Measurements from ENCODE around the gene GARIN5B. TPM values are rescaled to one million over a fixed set of nuclear protein-coding genes. Genes with fewer than 3 reads are reported as not detected.
"Not testable (repeated sequence)": the region's sequence is repeated elsewhere in the genome, so short reads cannot be mapped to it uniquely, and the experiment has no call there.

Gene GARIN5B
- total RNA-seq, 1 donor from 2014 or later: not detected

DNA sequence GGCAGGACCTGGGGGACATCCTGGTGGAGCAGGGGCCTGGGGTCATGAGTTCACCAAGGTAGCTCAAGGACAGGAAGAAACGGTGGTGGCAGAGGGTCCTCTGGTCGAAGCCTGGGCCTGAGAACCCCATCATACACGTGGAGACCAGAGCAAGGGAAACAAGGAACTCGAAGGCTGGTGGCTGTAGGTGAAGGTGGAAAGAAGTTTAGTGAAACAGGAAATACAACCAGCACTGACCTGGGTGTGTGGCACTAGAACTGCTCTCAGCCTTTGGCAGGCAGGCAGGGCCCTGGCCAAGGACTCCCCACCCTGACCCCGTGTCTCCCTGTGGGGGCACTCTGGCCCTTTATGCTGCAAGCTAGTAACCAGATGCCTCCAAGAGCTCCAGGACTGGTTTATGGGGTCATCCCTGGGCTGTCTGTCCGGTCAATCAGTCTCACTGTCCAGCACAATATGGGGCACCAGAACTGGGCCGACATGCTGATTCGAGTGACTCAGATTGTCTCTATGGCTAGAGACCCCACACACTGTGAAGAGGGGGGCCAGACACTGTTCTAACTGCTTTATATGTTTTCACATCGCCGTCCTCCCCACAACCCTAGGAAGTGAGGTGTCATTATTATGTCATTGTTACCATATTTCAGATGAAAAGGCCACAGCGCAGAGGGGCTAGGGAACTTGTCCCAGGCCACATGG is 12.3 kb downstream of the GARIN5B start:
- no peak for DNase-seq (ENCODE audit: low spot score)

DNA sequence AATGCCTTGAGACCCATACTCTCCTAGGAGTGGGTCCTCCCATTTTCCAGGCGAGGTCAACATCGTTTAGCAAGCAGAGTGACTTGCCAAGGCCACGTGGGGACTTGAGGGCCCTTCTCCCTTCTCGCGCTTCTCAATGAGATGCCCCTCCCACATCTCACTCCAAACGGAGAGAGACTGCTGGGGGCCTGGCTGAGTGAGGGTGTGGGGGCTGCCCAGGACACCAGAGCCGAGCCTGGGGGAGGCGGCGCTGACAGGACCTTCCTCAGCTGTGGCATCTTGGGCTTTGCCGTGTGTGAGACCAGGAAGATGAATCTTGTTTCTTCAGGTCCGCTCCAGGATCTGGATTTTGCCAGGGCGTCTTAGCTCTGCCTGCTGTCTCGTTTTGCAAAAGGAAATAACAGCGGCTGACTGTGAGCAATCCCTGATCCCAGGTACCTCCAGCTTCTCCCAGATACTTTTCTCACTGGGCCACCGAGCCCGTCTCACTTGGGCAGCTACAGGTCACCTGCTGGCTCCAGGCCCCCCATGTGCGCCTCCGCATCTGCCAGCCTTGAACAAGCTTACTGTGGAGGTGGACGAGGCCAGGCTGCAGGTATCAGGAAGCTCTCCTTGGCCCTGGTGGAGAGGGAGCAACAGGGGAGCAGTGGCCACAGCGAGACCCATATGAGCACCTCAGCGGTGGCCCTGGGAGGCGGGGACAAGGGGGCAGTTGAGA is 14.6 kb downstream of the GARIN5B start:
- DNase-seq (ENCODE audit: low spot score): no peak

DNA sequence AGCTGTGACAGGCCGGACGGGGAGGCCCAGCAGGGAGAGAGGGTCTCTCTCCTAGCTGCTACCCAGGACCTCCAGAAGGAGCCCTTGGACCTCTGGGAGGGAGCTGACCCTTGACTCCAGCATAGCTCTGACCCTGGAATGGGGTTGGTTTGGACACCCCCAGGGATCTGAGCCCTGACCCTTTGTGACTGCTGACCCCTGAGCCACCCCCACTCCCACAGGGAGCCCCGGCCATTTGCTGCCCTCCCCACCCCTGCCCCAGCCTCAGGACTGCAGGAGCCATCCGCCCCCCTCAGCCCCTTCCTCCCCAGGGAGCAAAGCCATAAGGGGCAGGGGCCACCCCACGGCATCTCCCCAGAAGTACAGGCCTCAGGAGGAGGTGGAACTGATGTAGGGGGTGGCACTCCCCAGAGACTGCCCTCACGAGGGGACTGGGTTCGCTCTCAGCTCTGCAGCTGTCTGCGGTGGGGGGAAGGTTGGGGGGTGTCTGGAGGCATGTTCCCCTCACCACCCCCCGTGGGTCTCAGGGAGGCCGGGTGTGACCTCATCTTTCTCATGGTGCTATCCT is 15.5 kb downstream of the GARIN5B start:
- no peak for DNase-seq (ENCODE audit: low spot score)

DNA sequence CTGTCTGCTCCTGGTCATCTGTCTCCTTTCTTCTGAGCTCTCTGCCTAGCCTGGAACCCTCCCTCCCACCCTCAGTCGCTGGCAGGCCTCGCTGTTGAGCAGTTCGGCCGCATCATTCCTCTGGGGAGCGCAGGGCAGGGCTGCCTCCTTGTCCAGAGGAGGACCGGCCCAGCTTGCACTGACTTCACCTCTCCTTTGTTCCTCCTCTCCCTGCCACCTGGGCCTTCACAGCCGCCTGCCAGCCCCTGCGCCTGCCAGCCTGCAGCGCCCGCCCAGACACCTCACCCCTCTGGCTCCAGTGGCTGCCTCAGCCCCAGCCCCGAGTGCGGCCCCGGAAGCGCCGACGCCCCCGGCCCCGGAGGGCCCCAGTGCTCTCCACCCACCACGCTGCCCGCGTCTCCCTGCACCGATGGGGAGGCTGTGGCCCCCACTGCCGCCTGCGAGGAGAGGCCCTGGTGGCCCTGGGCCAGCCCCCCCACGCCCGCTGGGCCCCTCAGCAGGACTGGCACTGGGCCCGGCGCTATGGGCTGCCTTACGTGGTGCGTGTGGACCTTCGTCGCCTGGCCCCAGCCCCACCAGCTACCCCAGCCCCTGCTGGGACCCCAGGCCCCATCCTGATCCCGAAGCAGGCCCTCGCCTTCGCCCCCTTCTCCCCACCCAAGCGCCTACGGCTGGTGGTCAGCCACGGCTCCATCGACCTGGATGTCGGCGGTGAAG is 16.2 kb downstream of the GARIN5B start:
- DNase-seq (ENCODE audit: low spot score): no peak

DNA sequence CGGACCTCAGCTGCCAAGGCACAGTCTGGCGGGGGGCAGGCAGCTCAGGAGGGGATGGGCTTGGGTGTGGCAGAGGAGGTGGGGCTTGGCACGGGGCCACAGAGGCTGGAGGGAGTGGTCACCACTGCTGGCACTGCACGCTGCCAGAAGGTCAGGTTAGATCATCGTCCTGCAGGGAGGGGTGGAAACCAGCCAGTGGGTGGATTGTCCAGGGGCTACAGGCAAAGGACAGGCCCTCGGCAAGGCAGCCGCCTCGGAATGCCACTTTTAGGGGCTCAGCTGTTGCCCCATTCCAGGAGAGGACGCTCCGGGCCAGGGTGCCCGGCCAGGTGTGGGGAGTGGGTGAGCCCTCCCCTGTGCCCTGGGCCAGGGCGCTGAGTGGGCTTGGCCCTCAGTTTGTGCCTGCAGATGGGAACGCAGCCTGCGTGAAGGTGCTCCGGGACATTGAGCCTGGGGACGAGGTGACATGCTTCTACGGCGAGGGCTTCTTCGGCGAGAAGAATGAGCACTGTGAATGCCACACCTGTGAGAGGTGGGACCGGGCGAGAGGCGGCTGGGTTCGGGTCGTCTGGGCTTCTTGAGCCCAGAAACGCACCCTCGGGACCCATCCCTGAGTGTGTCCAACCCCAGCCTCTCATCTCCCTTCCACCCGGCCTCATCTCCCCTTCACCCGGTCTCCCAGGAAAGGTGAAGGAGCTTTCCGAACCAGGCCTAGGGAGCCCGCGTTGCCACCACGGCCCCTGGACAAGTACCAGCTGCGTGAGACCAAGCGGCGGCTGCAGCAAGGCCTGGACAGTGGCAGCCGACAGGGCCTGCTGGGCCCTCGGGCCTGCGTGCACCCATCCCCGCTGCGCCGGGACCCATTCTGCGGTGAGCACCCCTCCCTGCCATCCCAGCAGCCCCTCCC is 17.0 kb downstream of the GARIN5B start:
- no peak for DNase-seq (ENCODE audit: low spot score)

DNA sequence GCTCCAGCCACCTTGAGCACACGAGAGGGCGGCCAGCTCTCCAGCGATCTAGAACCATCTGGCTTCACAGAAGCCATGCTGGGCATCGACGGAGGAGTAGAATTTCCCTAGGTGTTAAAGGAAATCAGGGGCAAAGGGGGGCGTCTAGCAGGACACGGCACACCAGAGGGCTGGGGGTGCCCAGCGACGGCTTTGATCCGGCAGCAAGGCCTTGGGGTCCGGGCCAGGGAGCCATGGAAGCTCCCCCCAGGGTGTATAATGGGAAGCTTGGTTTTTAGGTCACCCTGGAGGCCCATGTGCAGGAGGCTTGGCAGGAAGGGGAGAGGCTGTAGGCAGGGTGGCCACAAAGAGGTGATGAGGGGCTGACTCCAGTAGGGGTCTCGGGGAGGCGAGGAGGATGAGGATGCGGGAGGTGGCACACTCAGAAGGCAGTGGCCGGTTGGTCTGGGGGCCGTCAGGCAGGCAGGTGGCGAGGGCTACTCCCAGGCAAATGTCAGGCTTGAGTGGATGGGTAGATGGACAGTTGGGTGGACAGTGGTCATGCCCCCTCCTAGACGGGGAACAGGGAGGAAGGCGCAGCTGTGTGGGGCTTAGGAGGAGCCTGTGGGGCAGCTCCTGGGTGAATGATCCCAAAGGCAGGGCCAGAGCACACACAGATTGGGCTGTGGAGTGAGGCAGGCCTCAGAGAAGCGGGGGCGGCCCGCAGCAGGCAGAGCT is 17.8 kb downstream of the GARIN5B start:
- DNase-seq (ENCODE audit: low spot score): no peak

DNA sequence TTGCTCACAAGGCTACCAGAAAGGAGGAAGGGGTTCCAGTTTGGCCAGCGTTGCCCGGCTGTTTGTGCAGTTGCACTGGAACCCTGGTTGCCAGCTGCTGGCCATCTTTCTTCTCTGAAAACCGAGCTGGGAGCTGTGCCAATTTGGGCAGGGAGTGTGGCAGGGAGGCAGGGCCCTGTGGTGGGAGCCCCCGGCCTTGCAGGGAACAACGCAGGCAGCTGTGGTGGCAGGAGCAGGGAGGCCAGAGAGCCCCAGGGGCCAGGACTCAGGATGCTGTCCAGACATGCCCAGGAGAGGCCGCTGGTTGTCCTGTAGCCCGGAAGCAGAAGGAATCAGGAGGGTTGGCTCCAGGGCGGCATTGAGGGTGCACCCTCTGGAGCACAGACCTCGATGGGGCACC is 18.6 kb downstream of the GARIN5B start:
- peak; percentile 72 for DNase-seq (ENCODE audit: low spot score)

DNA sequence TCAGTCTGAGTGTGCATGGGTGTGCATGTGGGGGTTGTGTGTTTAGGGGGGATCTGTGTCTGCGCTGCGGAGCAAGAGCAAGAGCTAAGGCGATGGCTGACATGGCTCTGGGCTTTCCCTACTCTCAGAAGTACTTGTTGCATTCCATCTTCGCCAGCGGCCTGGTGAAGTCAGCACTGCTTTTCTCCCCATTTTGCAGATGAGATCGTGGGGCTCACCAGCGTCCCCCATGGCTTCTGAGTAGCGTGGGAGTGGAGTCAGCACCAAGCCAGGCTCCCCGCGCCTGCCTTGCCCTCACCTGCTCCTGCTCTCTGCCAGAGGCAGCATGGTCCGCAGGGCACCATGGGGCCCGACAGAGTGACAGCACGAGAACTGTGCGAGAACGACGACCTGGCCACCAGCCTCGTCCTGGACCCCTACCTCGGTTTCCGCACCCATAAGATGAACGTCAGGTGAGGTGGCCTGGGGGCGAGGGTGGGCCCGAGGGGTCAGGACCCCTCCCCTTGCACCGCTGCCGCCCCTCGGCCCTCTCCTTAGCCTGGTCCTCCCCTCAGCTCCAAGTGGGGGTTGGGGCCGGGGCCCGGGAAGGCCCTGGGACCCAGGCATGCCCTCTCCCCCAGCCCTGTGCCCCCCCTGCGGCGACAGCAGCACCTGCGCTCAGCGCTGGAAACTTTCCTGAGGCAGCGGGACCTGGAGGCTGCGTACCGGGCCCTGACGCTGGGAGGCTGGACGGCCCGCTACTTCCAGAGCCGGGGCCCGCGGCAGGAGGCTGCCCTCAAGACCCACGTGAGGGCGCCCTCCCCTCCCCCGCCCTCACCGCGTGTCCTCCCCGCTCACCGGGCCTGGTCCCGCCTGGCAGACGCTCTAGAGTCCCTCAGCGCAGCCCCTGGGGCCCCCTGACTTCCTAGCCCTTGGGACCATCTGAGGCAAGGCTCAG is 21.2 kb downstream of the GARIN5B start:
- DNase-seq (ENCODE audit: low spot score): no peak

DNA sequence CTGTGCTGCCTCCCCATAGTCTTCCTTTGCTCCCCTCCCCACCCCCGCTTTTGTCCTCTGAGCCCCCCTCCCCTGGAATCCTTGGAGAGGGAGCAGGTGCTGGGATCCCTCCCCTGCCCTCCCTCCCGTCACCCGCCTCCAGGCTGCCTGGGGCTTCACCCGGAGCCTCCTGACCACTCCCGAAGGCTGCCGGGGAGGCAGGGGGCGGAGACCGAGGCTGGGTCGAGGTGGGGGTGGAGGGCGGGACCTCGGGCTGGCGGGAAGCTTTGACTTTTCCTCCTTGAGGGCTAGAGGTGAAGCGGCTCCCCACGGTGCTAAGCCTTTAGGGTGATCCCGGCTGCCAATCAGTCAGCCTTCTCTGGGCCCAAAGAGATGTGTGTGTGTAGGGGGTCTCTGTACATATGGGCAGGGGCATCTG is 21.9 kb downstream of the GARIN5B start:
- DNase-seq (ENCODE audit: low spot score): no peak

DNA sequence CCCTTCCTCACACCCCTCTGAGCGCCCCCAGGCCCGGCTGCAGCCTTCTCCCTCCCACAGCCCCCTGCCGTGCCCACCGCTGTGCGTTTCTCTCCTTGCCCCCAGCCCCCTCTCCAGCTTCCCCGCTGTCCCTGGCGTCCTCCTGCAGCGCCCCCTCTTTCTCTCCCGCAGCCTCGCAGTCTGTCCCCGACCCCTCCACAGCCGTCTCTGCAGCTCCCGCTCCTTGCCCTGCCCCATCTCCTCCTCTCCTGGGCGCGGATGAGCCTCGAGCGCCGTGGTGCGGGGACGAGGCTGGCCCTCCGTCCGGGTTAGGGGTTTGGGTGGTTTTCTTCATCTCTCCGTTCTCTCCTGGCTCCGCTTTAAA is 22.3 kb downstream of the GARIN5B start:
- DNase-seq (ENCODE audit: low spot score): no peak

DNA sequence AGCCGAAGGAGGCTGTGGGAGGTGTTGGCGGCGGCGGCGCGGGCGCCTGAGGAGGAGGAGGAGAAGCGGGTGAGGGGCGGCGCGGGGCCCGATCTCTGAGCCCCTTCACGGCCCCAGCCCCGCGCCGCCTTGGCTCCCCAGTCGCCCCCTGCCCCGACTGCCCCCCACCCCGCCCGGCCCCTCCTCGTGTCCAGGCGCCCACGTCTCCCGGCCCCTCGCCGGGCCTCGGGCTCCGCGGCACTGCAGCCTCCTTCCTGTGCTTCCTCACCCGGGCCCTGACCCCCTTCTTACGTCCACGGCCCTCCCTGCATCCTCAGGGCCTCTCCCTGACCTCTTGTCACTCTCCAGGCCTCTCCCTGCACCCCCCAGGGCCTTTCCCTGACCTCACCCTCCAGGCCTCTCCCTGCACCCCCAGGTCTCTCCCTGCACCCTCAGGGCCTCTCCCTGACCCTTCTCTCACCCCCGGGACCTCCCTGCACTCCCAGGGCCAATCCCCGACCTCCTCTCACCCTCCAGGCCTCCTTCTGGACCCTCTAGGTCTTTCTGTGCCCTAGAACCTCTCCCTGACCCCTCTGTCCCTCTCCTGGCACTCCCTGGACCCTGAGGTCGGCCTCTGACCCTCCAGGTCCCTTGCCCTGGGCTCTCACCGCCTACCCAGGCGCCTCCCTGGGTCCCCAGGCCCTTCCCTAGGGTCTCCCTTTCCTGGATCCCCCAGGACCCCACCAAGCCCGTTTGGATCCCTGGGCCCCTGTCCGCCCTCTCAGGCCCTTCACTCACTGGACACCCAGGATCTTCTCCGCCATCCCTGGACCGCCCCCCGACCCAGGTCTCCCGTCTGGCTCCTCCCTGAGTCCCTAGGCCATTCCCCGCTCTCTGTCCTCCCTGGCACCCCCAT is 22.9 kb downstream of the GARIN5B start:
- no peak for DNase-seq (ENCODE audit: low spot score)

DNA sequence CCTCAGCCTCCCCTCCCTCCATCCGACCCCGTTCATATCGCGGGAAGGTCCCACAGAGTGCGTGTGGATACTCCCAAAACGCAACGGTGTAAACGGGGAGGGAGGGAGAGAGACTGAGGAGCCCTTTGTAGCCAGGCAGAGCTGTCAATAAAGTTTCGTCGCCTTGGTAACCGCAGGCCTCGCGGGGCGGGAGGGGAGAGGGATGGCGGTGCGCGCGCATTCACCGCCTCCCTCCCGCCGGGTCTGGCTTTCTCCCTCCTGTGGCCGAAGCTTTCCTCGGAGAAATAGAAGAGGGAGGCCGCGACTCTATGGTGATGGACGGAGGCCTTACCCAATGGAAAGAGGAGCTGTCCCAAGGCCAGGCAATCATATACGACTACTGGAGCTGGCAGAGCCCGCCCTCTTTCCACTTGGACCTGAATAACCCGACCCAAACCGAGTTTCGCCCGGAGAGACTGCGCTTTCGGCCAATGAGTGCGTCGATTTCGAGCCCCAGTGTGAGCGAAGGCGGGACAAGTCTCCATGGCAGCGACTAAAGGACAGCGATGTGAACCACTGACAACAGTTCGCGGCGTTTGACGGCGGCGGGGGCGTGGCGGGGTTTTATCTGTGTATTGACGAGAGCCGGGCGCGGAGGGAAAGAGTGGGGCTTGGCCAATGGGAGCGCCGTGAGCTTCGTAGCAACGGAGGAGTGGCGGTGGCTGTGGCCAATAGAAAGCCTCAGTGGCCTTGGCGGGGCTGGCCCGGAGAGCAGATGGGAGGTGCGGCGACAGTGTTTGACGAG is 23.8 kb downstream of the GARIN5B start, which contains the start of gene KMT5C:
Gene KMT5C (plus strand): TSS at position 772 of the 784 bp plus-strand sequence. CDS start 2,061 bp downstream, outside the sequence.
- peak; percentile 100 for DNase-seq (ENCODE audit: low spot score)

DNA sequence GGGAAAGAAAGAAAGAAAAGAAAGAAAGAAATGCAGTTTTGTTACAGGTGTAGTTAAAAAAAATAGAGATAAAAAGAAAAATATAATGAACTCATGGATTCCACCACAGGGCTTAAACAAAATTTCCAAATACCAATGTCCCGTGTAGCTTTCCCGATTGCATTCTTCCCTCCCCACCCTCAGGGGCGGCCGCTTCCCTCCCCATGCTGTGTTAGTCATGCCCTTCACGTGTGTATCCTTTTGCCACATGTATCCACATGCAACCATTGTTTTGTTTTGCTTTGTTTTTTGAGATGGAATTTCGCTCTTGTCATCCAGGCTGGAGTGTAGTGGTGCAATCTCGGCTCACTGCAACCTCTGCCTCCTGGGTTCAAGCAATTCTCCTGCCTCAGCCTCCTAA is 27.0 kb downstream of the GARIN5B start:
- no peak for DNase-seq (ENCODE audit: low spot score)

DNA sequence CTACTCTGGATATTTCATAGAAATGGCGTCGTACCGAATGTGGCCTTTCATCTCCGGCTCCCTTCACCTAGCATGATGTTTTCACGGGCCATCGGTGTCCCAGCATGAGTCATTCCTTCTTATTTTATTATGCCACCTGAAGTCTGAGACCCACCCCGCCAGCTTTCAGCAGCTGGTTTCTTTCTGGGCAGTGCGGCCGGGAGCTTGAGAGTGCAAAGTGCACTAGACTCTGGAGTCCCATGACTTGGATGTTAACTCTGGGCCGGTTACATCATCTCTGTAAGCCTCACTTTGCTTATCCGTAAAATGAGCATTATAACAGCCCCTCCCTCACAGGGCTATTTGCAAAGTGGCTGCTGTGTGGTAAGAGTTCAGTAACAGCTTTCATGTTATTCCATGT is 29.2 kb downstream of the GARIN5B start:
- DNase-seq (ENCODE audit: low spot score): no peak

DNA sequence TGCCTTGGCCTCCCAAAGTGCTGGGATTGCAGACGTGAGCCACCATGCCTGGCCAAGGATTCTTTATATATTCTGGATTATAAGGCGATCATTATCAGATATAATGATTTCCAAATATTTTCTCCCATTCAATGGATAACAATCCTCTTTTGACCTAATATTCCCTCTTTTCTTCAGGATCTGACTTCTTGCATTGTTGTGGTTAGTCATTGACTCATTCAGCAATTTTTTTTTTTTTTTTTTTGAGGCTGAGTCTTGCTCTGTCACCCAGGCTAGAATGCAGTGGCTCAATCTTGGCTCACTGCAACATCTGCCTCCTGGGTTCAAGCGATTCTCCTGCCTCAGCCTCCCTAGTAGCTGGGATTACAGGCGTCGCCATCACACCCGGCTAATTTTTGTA is 33.3 kb downstream of the GARIN5B start:
- DNase-seq (ENCODE audit: low spot score): not testable (repeated sequence)

DNA sequence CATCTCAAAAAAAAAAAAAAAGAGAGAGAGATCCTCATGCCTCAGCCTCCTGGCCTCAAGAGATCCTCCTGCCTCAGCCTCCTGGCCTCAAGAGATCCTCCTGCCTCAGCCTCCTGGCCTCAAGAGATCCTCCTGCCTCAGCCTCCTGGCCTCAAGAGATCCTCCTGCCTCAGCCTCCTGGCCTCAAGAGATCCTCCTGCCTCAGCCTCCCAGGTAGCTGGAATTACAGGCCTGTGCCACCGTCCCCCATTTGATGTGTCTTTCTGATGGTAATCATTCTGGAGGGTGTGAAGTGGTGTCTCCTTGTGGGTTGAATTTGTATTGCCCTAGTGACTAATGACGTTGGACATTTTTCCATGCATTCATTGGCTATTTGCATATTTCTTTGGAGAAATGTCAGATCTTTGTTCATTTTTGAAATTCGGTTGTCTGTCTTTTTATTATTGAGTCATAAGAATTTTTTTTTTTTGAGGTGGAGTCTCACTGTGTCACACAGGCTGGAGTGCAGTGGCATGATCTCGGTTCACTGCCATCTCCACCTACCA is 34.2 kb downstream of the GARIN5B start:
- DNase-seq (ENCODE audit: low spot score): not testable (repeated sequence)

DNA sequence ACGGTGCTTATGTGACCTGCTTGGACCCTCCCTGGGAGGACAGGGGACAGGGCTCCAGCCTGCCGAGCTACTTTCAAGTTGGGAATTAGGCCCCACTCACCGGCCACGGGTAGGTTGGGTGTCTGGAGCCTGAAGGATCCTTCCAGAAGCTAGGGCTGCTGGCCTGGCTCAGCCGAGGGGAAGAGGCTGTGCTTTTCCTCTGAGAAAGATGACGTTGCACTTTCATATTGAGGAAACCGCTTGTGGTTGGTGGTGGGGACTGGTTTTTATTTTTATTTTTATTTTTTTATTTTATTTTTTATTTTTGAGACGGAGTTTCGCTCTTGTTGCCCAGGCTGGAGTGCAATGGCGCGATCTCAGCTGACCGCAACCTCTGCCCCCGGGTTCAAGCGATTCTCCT is 37.9 kb downstream of the GARIN5B start, which contains the start of gene TMEM150B:
Gene TMEM150B (minus strand): TSS at position 170 of the 400 bp plus-strand sequence. CDS start 4,305 bp downstream, outside the sequence.
- DNase-seq (ENCODE audit: low spot score): no peak
